GM20431 (cell line): ENCODE results near the gene SPA17.

Source experiments
- in situ Hi-C: fragments of 300-500 bp; cut with MseI, MboI; formaldehyde crosslinking; loops from one replicate; pipeline ENCODE4 v1.15.0; 2020; ENCODE audit warnings: low sequenced_read_pairs; ENCODE audit not compliant: unreplicated experiment

SPA17 gene

DNA sequence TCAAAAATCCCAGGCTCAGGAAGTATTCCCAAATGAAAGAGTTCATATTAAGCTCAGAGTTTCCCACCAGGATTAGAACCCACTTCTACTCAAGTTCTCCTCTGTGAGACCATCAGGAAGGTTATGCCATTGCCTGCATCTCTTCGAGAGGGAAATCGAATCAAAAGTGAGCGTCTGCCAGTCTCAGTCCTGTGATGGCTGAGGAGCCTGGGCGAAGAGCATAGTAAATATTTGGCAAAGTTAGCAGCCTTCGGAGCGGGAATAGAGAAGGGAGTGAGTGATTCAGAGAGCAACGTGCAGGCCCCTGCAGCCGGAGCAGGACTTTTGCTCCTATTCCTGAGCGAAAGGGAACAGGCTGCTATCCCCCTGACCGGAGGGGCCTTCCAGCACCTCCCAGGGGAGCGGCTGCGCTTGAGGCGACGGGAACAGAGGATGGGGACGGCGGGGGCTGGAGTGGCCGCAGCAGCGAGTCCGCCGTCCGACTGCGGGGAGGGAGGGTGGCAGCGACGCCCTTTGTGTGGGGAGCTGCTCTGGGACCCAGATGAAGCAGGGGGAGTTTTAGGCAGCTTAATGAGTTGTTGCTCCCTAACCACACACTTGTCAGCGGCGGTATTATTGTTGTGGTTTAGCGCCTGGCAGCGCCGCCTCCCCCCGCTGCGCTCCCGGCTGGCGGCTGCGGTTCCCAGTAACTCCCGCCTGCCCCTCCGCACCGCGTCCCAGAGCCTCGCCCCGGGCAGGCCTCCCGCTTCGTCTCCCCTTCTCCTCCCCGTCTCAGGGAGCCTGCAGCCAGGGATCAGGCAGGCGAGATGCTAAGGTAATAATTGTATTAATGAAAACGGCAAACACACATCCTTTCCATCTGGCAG lies 44.3 kb downstream of the SPA17 start:
- in situ Hi-C loops = no loop called here

GRCh38 chr11:124718801-124719200 lies 45.1 kb downstream of the SPA17 start:
- in situ Hi-C loops = no loop called here

GRCh38 chr11:124719534-124719933 lies 45.8 kb downstream of the SPA17 start:
- in situ Hi-C loops = no loop called here

DNA sequence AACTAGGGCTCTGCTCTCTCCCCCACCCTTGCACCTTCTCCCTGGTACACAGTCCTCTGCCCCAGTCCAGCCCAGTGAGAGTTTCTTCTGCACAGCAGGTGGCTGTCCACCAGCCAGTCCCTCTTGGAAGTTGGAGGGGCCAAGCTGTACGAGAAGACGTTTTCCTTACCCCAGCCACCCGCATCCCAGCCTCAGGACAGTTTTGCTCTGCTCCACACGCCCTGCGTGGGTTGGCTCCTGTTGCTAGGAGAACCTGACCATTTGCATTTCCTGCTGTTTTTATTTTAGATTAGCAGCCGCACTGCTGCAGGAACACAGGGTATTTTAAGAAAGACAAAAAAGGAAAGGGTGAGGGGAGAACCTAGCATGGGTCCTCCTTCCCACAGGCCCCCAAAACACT lies 48.5 kb downstream of the SPA17 start:
- in situ Hi-C loops = no loop called here

GRCh38 chr11:124724979-124725718 lies 51.4 kb downstream of the SPA17 start:
- in situ Hi-C loops = no loop called here

GRCh38 chr11:124725719-124726105 lies 52.0 kb downstream of the SPA17 start:
- in situ Hi-C loops = no loop called here

DNA sequence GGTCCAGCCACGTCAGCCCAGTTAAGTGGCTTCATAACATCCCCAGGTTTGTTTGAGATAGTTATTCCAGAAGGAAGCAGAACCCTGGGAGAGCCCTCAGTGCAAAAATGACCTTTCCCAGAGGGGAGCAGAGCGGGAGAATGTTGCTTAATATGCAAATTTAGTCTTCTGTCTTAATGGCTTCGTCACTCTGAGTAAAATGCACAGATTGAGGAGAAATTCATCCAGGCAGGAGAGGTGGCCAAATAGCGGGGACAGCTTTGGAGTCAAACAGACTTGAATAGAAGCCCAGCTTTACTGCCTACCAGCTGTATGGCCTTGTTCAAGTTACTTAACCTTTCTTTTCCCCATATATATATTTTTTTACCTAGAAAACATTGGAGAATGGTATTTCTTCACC lies 53.8 kb downstream of the SPA17 start:
- in situ Hi-C loops = no loop called here

DNA sequence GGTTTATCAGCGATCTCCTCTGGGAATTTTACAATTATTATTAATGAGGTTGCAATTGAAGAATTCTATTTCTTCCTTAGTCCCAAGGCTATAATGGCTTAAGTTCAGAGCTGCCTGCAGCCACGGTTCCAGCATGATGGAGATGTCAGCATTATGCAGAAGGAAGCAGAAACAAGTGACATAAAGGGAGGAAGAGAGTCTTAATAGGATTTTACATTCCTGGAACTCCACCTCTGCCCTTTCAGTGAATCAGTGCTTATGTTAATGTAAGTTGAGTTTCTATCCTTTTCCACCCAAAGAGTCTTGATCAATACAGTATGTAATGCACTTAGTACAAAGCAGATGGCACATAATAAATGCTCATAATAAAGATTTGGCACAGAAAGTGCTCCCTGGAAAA lies 54.4 kb downstream of the SPA17 start:
- in situ Hi-C loops = no loop called here

DNA sequence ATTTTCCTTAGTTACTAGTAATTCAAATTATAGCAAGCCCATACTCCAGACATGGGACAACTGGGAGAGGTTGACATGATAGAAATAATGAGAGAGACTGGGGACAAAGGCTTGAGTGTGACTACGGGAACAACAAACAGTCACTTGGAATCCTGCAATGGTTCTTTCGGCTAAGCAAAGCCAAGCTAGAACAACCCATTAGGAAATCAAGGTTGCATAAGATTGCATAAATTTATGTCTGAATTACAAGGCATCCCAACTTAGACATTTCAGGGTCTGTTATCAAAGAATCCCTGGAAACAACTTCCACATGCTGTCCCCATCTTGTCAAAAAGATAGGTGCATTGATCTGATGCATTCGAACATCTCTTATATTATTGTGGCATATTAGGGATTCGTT lies 55.9 kb downstream of the SPA17 start:
- in situ Hi-C loops = no loop called here

DNA sequence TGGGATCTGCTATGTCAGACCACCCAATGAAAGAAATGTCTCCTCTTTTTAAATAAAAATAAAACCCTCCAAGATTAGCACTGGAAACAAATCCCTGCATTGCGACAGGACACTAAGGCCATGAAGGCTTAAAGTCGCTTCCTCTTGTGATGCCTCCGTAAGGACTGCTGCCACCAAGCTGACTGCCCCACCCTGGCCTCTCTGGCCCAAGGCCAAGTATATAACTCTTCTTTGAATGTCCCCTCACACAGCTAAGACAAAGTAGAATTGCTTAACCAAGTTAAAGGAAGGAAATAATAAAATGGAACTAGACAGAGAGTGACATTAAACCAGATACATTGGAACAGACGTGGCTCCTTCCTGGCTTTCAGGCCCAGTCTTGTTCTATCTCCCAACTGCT lies 58.5 kb downstream of the SPA17 start:
- in situ Hi-C loops = no loop called here

- in situ Hi-C loops = no loop called here
These were observed 63.0 kb downstream of the SPA17 start for GRCh38 chr11:124736736-124737135.

DNA sequence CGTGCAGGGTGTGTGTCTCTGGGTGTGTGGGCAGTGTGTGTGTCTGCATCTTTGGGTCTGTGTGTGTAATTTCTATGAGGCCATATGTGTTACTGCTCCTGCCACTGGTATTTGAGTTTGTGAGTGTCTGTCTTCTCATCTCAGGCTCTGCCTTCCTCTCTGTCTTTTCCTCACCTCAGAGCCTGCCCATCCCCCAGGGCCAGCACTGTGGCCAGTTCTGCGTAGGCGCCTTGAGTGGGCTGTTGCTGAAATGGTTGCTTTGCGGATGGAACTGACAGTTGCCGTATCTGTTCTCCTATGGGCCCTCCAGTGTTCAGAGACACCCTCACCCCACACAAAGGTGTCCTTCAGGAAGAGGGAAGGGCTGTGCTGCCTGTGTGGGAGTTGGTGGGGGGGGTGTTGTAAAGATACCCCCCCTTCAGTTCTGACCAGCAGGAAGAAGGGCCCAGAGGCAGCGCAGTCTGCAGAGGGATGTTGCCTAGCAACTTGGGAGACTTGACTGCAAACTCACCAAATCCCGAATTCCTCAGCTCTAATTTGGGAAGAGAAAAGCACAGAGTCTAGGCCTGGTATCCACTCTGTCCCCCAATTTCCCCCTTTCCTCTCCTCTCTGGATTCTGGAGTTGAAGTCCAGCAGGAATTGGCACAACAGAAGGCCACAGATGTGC lies 64.1 kb downstream of the SPA17 start:
- in situ Hi-C loops = no loop called here

DNA sequence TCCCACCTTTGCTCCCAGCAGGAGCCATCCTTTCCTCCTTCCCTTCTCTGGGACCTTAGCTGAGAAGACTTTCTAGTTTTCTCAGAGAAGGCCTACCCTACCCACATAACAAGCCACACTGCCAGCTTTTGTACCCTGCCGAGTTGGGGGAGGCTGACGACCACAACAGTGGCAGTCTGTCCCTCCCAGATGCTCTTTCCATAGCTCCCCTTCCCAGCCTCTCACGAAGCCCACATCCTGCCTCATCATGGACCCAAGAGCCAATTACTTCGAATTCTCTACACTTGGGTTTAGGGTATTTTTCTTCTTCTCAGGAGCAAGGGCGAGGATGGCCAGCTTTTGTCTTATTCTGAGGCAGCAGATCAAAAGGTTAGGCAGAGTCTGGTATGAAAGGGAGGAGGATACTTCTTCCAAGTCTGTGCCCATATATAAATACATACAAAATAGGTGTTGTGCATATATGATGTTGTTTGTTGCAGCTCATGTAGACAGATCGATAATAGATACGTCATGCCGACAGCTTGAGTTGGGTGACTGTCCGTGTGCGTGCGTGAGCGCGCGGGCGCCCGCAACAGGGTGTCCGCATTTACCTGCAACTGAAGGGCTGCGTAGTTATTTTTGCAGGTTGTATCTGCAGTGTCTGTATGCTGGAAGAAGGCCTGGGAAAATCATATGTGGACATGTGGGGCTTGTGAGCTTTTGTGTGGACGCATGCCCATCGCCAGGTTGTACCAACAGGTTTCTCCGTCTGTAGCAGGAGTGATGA lies 65.2 kb downstream of the SPA17 start:
- in situ Hi-C loops = no loop called here

DNA sequence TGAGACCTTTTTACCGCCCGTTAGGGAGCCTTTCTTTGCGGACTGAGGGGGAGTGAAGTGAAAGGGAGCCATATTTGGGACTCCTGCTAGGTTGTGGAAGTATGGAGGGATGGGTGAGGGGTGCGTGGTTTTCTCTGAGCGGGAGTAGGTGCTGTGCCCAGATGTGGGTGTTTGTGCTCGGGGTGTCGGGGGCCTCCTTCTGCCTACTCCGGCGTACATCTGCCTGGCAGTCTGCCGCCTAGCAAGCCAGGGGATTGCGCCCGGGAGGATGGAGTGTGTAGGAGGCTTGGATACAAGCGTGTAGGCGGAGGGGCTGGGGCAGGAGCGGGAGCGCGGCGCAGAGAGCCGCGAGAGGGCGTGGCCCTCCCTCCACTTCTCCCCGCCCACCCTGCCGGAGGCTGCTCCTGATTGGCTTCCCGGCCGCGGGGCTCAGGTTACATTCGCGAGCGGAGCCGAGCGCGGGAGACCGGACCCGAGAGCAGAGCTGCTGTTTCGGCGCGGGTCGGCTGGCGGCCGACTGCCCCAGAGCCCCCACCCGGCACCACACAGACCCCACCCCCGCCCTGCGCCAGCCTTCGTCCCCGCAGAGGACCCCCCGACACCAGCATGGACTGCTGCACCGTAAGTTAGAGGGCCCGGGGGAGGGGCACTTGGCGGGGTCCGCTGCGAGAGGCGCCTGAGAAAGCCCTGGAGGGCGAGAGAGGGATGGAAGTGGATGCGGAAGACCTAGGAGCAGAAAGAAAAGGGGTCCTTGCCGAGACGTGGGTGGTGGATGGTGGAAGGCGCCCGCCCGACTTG lies 66.0 kb downstream of the SPA17 start, which contains the start of gene NRGN:
NRGN (plus strand) TSS at position 464 of the 798 bp plus-strand sequence; CDS start at position 607, 143 bp downstream.
- in situ Hi-C loops = no loop called here

- in situ Hi-C loops = no loop called here
These were observed 66.7 kb downstream of the SPA17 start for GRCh38 chr11:124740277-124740882.

GRCh38 chr11:124742555-124742954 lies 68.9 kb downstream of the SPA17 start:
- in situ Hi-C loops = no loop called here

DNA sequence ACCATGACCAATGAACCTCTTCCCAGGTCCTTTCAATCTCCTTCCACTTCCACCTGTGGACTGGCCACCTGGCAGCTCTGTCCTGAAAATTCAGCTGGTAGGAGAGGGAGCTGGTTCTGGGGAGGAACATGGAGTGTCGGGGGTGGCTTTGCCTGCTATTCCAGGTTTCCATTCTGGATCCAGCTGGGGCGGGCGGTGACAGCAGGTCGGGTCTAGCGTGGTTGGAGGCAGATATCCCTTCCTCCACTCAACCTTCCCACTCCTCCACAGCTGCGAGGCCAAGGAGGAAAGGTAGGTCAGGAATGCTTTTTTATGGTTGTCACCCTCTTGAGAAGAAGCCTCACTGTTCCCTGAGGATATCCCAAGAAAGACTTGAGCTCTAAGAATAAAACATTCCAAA lies 69.3 kb downstream of the SPA17 start:
- in situ Hi-C loops = no loop called here

DNA sequence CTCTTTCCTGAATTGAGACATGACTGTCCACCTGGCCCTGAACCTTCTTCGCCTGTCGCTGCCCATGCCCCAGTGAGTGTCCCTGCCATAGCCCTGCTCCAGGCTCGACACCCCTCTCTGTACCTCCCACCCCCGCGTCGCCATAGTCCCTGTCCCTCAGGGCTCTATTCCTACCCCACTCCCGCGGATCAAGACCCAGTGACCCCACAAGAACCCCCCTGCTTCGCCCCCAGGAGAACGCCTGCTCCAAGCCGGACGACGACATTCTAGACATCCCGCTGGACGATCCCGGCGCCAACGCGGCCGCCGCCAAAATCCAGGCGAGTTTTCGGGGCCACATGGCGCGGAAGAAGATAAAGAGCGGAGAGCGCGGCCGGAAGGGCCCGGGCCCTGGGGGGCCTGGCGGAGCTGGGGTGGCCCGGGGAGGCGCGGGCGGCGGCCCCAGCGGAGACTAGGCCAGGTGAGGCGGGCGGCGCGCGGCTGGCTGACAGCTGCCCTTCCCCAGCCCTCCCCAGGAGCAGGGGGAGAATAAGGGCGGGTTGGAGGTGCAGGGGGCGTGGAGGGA lies 71.6 kb downstream of the SPA17 start:
- in situ Hi-C loops = no loop called here
